Measurements from ENCODE around the gene TAS1R3. TPM values are rescaled to one million over a fixed set of nuclear protein-coding genes. Genes with fewer than 3 reads are reported as not detected.
"Not testable (repeated sequence)": the region's sequence is repeated elsewhere in the genome, so short reads cannot be mapped to it uniquely, and the experiment has no call there.

Gene TAS1R3
- total RNA-seq, 1 donor from 2014 or later = 0.24 TPM

DNA sequence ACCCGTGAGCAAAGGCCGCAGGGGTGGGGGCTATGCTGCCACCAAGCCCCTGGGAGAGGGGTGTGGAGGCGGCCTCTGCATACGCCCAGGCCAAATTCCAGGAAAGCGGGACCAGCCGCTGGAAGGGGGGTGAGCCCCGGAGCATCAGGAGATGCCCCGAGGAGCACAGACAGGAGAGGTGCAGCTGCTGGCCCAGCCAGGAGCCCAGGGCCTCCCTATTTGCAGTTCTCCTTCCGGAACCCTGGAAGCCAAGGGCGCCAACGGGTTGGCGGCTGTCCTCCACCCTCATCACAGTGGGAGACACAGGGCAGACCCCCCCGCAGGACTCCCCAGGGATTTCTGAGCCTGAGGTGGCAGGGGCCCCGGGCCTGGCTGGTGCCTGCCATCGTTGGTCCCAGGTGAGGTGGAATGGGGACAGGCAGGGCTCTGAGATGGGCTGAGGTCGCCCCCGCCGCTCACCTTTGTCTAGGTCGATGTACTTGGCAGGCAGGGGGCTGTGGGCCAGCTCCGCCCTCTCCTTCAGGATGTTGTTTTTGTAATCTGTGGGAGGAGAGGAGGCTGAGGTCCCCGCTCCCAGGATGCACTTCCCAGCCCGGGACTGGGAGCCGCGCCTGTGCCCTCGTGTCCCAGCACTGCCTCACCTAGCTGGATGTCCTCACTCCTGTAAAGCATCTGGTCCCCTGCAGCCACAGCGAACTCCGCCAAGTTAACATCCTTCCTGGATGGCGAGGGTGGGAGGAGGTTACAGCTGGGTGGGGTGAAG is 22.5 kb downstream of the TAS1R3 start:
- no peak for DNase-seq (ENCODE audit: low spot score)

DNA sequence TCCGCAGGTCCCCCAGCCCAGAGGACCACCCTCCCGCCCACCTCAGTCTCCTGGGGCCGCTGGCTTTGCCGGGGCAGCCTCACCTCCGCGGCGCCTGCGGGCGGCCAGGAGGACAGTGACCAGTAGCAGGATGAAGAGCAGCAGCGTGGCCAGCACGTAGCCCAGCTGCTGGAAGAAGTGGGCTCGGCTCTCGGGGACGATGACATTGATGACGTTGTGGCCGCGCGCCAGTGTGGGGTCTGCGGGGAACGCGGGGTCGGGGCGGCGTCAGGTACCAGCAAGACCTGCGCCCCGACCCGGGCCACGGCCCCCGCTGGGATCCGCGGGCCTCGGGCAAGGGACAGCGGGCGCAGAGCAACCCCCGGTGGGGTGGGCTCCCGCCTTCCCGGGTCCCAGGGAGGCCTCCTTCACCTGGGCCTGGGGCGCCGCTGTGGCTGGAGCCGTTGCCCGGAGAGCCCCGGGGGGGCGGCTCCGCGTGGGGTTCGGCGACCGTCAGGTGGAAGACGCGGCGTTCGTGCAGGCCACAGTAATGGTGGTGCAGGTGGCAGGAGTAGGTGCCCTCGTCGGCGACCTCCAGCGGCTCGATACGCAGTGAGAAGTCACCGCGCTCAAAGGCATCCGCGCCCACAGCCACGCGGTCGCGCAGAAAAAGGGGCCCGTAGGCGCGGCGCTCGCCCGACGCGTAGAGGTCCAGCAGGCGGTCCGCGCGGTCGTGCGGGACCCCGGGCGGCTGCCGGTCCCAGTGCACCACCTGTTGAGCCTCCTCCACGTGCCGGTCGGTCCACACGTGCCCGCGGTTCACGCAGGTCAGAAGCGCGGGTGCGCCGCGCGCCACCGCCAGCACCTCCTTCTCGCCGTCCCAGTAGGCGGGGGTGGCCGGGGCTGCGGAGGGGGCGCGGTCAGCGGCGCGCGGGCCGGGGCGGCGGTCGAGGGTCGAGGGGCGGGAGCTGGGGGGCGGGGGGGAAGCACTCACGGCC is 23.5 kb downstream of the TAS1R3 start:
- no peak for DNase-seq (ENCODE audit: low spot score)

DNA sequence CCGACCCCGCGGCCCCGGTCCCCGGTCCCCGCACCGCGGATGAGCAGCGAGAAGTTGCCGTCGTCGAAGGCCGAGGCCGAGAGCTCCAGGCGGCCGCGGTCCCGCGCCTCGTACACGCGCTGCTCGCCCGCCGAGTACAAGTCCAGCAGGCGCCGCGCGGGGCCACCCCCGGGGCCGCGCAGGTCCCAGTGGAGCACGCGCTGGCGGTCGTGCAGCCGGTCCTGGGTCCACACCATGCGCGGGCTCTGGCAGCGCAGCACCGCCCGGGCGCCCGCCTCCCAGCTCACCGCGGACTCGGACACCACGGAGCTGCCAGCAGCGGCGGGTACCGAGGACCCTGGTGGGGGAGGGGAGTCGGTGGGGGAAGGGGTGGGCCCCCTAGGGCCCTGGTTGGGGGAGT is 24.3 kb downstream of the TAS1R3 start:
- DNase-seq (ENCODE audit: low spot score) = no peak

DNA sequence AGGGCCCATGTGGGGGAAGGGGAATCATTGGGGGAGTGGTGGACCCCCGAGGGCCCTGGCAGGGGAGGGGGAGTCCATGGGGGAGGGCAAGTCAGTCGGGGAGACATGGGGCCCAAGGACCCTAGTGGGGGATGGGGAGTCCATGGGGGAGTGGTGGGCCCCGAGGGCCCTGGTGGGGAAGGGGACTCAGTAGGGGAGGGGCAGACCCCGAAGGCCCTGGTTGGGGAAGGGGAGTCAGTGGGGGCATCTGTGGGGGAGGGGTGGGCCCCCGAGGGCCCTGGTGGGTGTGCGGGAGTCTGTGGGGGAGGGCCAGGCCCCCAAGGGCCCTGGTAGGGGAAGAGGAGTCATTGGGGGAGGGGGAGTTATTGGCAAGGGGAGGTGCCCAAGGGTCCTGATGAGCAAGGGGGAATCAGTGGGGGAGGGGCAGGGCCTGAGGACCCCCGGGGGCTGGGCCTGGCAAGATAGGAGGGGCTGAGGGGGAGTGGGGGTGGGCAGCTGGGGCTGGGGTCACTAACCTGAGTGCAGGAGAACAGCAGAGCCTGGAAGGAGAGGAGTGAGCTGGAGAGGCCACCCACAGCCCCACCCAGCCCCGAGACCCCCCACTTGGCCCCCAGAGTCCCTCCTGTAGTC is 25.2 kb downstream of the TAS1R3 start:
- no peak for DNase-seq (ENCODE audit: low spot score)

DNA sequence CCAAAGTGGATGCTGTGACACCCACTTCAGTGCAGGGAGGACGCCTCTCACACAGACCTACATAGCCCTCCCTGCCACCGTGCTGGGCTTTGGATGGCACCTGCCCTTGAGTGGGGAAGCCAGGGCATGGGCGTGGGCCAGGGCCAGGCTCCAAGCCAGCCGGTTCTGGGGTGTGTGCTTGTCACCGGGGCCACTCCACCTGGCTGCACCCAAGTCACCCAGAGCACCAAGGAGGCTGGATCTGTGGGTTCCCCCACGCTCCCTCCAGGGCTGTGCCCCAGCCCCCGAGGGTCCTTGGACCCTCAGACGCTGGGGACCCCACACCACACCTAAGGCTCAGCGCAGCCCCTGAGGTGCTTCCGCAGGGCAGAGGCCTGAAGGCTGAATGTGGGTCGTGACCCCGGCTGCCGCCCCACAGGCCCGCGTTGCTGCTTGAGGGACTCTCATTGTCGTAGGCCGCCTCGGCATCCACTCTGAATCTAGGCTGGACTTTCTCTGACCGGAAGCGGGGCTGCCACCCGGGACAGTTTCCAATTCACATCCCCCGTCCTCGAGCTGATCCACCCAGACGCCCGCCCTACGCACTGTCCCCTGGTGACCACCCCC is 25.8 kb downstream of the TAS1R3 start:
- DNase-seq (ENCODE audit: low spot score) = no peak

DNA sequence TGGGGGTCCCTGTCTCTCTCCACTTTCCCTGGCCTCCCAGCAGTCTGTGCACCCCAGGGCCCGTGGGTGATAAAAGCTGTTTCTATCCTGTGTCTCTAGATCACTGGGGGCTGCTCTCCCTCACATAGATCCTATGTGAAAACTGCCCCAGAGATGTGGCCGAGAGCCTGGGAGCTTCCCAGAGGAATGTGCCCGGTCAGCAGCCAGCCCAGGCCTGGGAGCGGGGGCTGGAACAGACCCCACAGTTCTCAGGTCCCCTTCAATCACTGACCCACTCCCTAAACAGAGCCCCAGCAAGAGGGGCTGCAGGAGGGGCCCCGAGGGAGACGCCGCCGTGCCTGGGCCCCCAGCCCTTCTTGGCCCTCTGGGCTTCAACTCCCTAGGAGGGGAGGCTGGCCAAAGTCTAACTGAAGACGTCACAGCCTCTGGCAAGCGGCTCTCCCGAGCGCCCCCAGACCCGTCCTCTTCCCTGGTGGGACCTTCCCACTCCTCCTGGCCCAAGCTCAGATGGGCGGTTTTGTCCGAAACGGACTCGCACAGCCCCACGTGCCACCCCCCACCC is 26.9 kb downstream of the TAS1R3 start:
- DNase-seq (ENCODE audit: low spot score) = peak; percentile 45

DNA sequence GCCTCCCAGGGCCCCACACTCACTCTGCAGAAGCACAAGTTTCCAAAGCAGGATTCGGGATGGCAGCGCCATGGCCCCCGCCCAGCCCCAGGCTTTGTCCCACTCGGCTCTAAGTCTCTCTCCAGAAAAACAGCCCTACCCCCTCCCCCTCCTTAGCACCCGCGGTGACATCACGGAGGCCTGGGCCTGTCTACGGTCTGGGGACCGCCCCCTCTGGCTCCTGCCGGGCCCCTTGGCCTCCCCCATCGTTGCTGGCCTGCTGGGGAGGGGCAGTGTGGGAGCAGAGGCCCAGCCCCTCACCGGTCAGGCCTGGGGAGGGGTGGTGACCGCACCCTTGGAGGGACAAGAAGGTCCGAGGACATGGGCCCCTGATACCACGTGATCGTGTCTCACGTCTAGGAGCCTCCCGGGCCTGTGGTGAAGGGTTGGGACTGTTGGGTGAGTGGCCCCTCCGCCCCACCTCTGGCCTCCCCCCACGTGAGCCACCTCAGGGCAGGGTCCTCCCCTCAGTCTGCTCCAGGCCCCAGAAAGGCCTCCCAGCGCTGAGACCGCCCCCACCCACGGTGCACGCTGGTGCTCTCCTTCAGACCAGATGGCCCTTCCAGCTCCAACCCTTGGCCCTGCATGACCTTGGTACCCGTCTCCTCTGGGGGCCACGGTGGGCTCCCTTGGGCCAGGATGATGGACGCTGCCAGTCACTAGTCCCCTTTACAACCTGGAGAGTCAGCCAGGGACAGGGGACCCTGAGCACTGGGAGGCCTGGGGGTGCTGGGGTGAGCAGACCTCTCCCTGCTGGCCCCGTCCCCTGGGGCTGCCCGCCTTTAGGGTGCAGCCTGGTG is 27.6 kb downstream of the TAS1R3 start, which contains the start of gene MXRA8:
TSS of gene MXRA8 (minus strand) at position 123 of the 839 bp plus-strand sequence. CDS start at position 72, 51 bp downstream.
- DNase-seq (ENCODE audit: low spot score) = peak; percentile 97

DNA sequence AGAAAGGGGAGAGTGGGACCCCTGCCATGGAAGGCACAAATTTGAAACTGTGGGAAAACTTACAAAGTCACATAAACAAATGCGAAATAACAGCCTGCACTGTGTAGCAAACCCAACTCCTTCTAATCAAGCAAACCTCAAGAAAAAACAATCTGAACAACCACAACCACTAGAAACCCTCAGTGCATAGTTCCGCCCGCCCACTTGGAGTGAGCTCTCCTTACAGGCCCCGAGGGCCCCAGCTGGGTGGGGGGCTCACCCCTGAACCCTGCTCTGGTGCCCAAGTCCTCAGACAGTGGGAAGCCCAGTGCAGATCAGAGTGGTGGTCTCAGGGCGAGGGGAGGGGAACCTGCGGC is 28.2 kb downstream of the TAS1R3 start:
- peak; percentile 48 for DNase-seq (ENCODE audit: low spot score)

DNA sequence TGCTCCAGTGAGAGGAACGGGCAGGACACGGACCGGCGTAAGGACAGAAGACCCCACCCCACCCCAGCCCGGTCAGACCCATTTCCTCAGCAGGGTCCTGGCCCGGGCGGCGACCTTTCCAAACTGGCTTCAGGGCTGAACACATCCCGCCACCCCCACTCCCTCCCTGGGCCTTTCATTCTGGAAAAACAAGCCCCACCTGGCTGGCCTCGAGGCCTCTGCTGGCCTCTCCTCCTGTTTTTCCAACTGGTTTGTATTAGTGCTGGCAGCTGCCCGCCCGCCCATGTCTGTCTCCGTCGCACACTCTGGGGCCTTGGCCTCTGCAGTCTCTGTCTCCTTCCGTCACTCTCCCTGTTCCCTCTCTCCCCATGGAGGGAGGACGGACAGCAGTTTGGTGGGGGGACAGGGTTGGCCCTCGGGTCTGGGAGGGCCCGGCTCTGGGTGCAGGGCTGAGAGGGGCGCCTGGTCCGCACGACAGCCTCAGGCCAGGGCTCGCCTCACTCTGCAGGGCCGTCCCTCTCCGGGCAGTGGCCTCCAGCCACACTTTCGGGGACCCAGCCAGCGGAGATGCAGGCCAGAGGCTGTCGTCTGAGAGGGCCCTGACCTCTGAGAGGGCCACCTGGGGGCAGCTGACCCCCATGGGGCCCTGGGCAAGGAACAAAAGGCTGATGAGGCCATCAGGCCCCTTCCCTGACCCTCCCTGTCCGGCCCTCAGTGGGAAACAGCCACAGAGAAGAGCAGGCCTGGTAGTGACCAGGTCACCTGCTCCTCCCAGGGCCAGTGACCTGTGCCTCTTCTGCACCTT is 28.8 kb downstream of the TAS1R3 start:
- peak; percentile 74 for DNase-seq (ENCODE audit: low spot score)

DNA sequence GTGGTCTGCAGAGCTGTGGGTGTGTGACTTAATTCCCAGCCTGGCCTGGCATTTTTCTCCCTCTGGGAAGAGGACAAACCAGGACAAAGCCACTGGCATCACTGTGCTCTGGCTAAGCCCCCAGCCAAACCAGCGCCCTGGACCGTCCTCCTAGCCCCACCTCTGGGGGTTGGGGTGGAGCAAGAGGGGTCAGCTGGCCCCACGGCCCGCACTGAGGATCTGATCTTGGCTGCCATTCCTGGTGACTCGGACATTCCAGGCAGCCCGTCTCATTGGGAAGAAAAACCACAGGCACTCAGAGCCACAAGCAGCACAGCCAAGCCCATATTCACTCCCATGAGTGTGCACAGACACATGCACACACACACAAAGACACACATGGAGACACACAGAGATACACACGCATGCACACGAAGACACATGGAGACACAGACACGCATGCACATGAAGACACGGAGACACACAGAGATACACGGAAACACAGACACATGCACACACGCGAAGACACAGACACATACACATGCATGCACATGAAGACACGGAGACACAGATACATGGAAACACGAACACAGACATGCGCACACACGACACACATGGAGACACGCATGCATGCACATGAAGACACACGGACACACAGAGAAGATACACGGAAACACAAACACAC is 29.6 kb downstream of the TAS1R3 start:
- DNase-seq (ENCODE audit: low spot score) = peak; percentile 95

DNA sequence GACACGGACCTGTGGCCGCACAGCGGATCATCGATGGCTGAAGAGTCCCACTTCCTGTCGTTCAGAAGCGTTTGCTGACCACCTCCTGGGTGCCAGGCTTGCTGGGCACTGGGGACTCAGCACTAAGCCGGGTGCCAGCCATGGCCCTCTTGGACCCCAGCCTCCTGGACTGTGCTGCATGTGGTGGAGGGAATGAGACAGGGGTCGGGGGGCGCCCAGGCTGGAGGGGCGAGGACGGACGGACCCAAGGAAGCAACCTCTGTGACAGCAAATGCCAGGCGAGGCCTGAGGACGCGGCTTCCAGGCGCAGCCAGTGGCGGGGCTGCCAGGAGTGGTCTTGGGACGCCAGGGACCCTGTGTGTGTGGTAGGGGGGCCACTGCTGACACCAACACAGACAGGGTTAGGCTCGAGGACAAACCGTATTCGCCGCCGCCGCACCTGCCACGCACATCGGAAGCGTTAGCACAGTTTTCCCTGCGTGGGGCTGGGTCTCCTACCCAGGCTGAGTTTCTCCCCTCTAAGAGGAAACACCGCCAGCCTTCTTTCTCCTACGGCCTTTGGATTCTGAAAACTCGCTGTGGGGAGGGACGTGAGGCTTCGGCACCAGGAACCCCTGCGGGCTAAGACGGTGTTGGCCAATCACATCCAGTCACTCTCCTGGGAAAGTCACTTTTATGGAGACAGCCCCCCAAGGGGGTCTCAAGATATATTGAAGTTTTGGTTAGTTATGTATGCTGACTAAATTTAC is 30.3 kb downstream of the TAS1R3 start:
- DNase-seq (ENCODE audit: low spot score) = no peak

DNA sequence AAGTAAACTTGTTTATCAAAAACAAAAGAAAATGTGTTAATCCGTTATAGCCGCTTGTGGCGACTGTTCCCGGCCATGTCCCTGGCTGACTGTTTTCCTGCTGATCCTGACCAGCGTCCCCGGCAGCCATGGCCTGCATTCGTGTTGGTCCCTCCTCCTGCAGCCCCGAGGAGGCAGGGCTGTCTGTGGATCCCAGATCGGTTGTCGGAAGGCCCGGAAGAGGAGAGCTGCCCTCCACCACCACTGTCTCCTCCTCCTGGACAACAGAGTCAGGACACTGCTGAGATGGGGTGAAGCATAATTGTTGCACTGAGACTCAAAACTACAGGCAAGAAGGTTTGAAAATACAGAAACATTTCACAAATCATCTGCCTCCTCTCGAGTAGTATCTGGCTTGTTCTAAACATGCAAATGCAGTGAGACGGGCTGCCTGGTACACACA is 30.9 kb downstream of the TAS1R3 start:
- DNase-seq (ENCODE audit: low spot score) = peak; percentile 93

DNA sequence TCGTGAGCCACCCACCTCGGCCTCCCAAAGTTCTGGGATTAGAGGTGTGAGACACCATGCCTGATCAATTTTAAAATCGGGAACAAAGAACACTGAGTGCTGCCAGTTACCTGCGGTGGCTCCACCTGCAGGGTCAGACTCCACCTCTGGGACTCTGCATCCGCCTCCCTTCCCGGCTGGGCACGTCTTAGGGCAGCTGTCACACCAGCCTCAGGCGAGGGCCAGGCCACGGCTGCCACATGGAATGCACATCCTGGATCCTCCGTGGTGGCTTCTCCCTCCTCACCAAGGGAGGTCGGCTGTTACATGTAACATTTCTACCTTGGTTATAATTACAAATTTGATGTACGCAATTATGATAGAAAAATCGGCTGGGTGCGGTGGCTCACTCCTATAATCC is 33.2 kb downstream of the TAS1R3 start:
- no peak for DNase-seq (ENCODE audit: low spot score)

DNA sequence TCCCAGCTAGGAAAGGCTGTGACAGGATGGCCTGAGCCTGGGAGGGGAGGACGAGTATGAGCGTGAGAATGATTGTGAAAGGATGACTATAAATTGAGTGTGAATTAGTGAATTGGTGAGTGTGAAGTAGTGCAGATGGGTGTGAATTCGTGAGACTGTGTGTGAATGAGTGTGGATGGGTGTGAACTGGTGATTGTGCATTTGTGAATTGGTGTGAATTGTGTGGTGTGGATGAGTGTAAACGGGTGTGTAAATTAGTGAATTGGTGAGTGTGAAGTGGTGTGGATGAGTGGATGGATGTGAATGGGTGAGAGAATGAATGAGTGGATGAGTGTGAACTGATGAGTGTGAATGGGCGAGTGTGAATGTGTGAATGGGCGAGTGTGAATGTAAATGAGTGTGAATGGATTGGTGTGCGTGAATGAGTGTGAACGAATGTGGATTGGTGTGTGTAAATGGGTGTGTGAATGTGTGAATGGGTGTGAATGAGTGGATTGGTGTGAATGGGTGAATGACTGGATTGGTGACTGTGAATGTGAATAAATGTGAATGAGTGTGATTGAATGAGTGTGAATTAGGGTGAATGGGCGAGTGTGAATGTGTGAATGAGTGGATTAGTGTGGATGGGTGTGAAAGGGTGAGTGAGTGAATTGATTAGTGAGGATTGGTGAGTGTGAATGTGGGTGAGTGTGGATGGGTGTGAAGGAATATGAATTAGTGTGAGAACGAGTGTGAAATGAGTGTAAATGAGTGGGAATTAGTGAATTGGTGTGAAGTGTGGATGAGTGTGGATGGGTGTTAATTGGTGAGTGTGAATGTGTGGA is 35.0 kb downstream of the TAS1R3 start:
- DNase-seq (ENCODE audit: low spot score) = no peak

DNA sequence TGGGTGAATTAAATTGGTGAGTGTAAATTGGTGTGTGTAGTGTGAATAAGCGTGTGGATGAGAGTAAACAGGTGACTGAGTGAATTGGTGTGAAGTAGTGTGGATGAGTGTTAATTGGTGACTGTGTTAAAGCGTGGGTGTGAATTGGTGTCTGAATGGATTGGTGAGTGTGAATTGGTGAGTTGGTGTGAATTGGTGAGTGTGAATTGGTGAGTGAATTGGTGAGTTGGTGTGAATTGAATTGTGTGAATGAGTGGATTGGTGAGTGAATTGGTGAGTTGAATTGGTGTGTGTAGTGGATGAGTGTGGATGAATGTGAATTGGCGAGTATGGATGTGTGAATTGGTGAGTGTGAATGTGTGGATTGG is 35.6 kb downstream of the TAS1R3 start:
- DNase-seq (ENCODE audit: low spot score) = no peak

DNA sequence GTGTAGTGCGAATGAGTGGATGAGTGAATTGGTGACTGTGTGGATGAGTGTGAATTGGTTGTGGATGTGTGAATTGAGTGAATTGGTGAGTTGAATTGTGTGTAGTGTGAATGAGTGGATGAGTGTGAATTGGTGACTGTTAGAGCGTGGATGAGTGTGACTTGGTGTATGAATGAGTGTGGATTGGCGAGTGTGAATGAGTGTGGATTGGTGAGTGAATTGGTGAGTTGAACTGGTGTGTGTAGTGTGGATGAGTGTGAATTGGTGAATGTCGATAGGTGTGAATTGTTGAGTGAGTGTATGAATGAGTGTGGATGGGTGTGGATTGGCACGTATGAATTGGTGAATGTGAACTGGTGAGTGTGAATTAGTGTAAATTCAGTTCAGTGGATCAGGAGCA is 36.2 kb downstream of the TAS1R3 start:
- DNase-seq (ENCODE audit: low spot score) = no peak

DNA sequence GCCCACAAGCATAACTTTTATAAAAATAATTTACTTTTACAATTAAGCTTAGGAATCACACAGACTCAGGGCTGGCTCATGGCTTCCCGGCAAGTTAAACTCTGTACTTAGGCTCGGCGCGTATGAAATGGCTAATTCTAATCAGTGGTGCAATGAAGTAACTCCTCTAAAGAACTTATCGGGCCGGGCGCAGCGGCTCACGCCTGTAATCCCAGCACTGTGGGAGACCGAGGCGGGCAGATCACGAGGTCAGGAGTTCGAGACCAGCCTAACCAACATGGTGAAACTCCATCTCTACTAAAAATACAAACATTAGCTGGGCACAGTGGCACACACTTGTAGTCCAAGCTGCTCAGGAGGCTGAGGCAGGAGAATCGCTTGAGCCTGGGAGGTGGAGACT is 39.0 kb downstream of the TAS1R3 start:
- DNase-seq (ENCODE audit: low spot score) = not testable (repeated sequence)

All from umbilical cord (tissue), 2 donors.